Spinal cord (tissue), 10 donors: ENCODE data around the gene CAMK2D. TPM values are rescaled to one million over a fixed set of nuclear protein-coding genes. Genes with fewer than 3 reads are reported as not detected.

ENCODE experiments used
- DNase-seq, 6 donors: peaks; one replicate each; pipeline versions ENCODE4 v3.0.0 to v3.0.0-alpha.2; 2013 to 2015; ENCODE audit warnings: low spot score in 6 of 6, low read depth in 4 of 6
- H3K27ac ChIP-seq: one replicate; pipeline ENCODE4 v1.5.1; 2013; ENCODE audit warnings: low read depth, low read length, control low read depth
- H3K27me3 ChIP-seq: one replicate; pipeline ENCODE4 v1.6.1; 2013; ENCODE audit warnings: low read length; ENCODE audit not compliant: control insufficient read depth, insufficient read depth
- H3K36me3 ChIP-seq: one replicate; pipeline ENCODE4 v1.6.1; 2013; ENCODE audit warnings: low read length; ENCODE audit not compliant: control insufficient read depth, insufficient read depth
- H3K4me1 ChIP-seq: one replicate; pipeline ENCODE4 v1.6.1; 2013; ENCODE audit warnings: low read length; ENCODE audit not compliant: control insufficient read depth, insufficient read depth
- H3K4me3 ChIP-seq: one replicate; pipeline ENCODE4 v1.5.1; 2013; ENCODE audit warnings: low read depth, low read length, control low read depth
- H3K9me3 ChIP-seq: one replicate; pipeline ENCODE4 v1.6.1; 2013; ENCODE audit warnings: low read length; ENCODE audit not compliant: control insufficient read depth, insufficient read depth
- WGBS: methylation state at CpG from one replicate; pipeline ENCODE4 v1.1.5; 2013; ENCODE audit warnings: missing lambda C conversion rate; ENCODE audit not compliant: insufficient coverage; 5-methylcytosine and 5-hydroxymethylcytosine counted together
- polyA plus RNA-seq, 2 donors: library from polyadenylated mRNA; unstranded; fragments of 120-200 nt; gene quantifications; one replicate each; pipeline ENCODE4 v1.2.1, GENCODE V29; 2013; ENCODE audit not compliant: insufficient read length in 2 of 2
- total RNA-seq, 2 donors: library from RNA; depleted of rRNA in 1 of 2; stranded (reverse); fragments of 120-200 nt in 1 of 2; fragments of >200 nt in 1 of 2; gene quantifications; one replicate each; pipeline versions ENCODE4 v1.2.3 to v1.2.4, GENCODE V29; 2013 to 2014
- donor health status: healthy.

The CAMK2D gene
- total and polyA plus RNA-seq, 4 donors = 64.4 to 154 (median 95.0) TPM

- Histone ChIP-seq H3K4me1 (no peaks in the 10 kb centered on the region), H3K36me3 (no peaks in the 10 kb centered on the region), H3K4me3 (no peak overlapping the region), H3K27ac (no peak overlapping the region), H3K27me3 (no peaks in the 10 kb centered on the region), H3K9me3 (no peaks in the 10 kb centered on the region)
- no peak for DNase-seq
Measured at GRCh38 chr4:113627321-113627720, 134.2 kb downstream of the CAMK2D start.

DNA sequence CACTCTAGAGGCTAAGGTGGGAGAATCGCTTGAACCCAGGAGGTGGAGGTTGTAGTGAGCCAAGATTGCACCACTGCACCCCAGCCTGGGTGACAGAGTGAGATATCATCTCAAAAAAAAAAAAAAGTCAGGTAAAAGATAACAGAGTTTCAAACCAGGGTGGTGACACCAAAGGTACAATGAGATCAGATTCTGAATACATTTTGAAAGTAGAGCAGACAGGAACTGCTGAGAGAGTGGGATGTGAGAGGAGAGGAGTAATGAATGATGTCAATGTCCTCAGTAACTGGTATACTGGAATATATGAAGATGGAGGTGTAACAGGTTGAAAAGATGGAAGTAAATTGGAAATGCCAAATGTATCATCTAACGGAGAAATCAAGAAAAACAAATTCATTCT lies 135.6 kb downstream of the CAMK2D start:
- no peaks in the 10 kb centered on the region for H3K9me3 ChIP-seq
- H3K27me3 ChIP-seq = no peaks in the 10 kb centered on the region
- no peak overlapping the region for H3K4me3 ChIP-seq
- H3K36me3 ChIP-seq = no peaks in the 10 kb centered on the region
- no peak for DNase-seq
- WGBS = 80% methylated on average over 1 of the region's 2 CpGs
- H3K27ac ChIP-seq = no peak overlapping the region
- no peaks in the 10 kb centered on the region for H3K4me1 ChIP-seq

DNA sequence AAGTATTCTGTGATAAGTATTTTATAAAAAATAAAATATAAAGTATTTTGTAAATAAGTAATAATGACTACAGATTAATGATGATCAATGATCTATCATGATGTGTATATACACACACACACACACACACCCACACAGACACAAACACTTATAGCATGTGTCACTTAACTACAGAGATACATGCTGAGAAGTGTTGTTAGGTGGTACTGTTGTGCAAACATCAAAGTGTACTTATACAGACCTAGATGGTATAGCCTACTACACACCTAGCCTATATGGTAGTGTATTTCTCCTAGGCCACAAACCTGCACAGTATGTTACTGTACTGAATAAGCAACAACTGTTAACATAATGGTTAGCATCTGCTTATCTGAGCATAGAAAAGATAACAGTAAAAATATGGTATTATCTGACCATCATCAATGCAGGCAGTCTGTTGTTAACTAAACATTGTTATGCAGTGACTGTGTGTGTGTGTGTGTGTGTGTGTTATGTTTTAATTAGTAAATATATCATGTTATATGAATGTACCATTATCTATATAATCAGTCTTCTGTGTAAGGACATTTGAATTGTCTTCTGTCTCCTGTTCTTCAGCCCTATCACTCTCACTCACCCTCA lies 138.2 kb downstream of the CAMK2D start:
- Histone ChIP-seq H3K4me3 (no peak overlapping the region), H3K36me3 (no peaks in the 10 kb centered on the region), H3K27ac (no peak overlapping the region), H3K4me1 (no peaks in the 10 kb centered on the region), H3K9me3 (no peaks in the 10 kb centered on the region), H3K27me3 (no peaks in the 10 kb centered on the region)
- DNase-seq = no peak

DNA sequence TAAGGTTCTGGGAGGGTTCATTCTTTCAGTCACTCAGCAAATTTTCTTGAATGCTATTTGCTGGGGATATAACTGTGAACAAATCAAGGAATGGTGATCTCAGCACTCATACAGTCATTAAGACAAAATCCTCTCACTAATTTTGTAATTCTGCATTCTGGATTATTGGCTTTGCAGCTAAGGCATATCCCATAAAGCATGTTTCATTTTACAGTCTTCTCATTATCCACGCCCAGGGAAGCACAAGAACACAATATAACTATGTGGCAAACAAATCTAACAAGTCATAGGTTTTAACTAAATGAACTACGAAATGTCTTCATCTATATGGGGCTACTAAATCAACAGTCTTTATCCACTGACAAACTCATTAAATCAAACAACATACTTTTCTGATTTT lies 139.9 kb downstream of the CAMK2D start:
- no peak overlapping the region for H3K4me3 ChIP-seq
- no peak for DNase-seq
- H3K4me1 ChIP-seq = no peaks in the 10 kb centered on the region
- H3K9me3 ChIP-seq = no peaks in the 10 kb centered on the region
- H3K27me3 ChIP-seq = no peaks in the 10 kb centered on the region
- no peak overlapping the region for H3K27ac ChIP-seq
- no peaks in the 10 kb centered on the region for H3K36me3 ChIP-seq
- WGBS = no CpG with 5 or more reads among the region's 2 CpGs

- H3K27me3 ChIP-seq = no peaks in the 10 kb centered on the region
- H3K4me1 ChIP-seq = no peaks in the 10 kb centered on the region
- H3K4me3 ChIP-seq = no peak overlapping the region
- no peak for DNase-seq
- WGBS = 100% methylated on average over 1 of the region's 2 CpGs
- no peaks in the 10 kb centered on the region for H3K9me3 ChIP-seq
- H3K36me3 ChIP-seq = no peaks in the 10 kb centered on the region
- no peak overlapping the region for H3K27ac ChIP-seq
Measured at GRCh38 chr4:113620032-113620431, 141.5 kb downstream of the CAMK2D start.

- DNase-seq = no peak
- Histone ChIP-seq H3K4me1 (no peaks in the 10 kb centered on the region), H3K4me3 (no peak overlapping the region), H3K36me3 (no peaks in the 10 kb centered on the region), H3K9me3 (no peaks in the 10 kb centered on the region), H3K27me3 (no peaks in the 10 kb centered on the region), H3K27ac (no peak overlapping the region)
- no CpG with 5 or more reads among the region's 4 CpGs for WGBS
Measured at GRCh38 chr4:113619526-113619925, 142.0 kb downstream of the CAMK2D start.

GRCh38 chr4:113618205-113618604 lies 143.3 kb downstream of the CAMK2D start:
- DNase-seq = peak in 1 of 6 donors; percentile 58
- H3K27ac ChIP-seq = no peak overlapping the region
- no peaks in the 10 kb centered on the region for H3K9me3 ChIP-seq
- WGBS = no CpG with 5 or more reads among the region's 2 CpGs
- H3K27me3 ChIP-seq = no peaks in the 10 kb centered on the region
- no peaks in the 10 kb centered on the region for H3K4me1 ChIP-seq
- H3K36me3 ChIP-seq = no peaks in the 10 kb centered on the region
- H3K4me3 ChIP-seq = no peak overlapping the region

DNA sequence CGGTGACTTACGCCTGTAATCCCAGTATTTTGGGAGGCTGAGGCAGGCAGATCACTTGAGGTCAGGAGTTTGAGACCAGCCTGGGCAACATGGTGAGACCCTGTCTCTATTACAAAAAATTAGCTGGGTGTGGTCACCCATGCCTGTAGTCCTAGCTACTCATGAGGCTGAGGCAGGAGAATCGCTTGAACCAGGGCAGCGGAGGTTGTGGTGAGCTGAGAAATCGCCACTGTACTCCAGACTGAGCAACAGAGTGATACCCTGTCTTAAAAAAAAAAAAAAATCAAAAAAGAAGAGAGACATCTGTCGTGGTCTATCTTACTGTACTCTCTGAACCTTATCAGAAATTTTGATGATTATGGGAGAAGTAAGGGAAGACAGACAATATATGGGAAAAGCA lies 144.3 kb downstream of the CAMK2D start:
- H3K4me1 ChIP-seq = no peaks in the 10 kb centered on the region
- no peaks in the 10 kb centered on the region for H3K9me3 ChIP-seq
- no peak overlapping the region for H3K27ac ChIP-seq
- no peak overlapping the region for H3K4me3 ChIP-seq
- no peak for DNase-seq
- WGBS = 96% methylated on average over 4 of the region's 6 CpGs
- no peaks in the 10 kb centered on the region for H3K27me3 ChIP-seq
- H3K36me3 ChIP-seq = no peaks in the 10 kb centered on the region

DNA sequence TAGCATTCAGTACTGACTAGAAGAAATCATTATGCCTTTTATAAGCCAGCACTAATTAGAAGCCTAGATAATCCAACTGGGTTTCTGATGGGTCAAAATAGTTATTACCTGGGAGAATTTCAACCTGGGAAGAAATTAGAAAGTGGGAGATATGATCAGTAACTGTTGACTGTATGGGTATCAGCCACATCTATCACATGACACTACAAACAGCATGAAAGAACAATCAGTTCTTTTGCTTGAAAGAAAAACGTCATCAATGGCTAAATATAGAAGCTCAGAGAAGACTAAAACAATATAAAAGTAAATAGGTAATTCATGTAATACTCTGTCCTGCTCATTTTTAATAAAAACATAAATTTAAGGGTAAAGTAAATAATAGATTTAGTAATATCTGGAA lies 145.1 kb downstream of the CAMK2D start:
- no CpG with 5 or more reads among the region's 1 CpG for WGBS
- Histone ChIP-seq H3K4me3 (no peak overlapping the region), H3K4me1 (no peaks in the 10 kb centered on the region), H3K9me3 (no peaks in the 10 kb centered on the region), H3K36me3 (no peaks in the 10 kb centered on the region), H3K27me3 (no peaks in the 10 kb centered on the region), H3K27ac (no peak overlapping the region)
- DNase-seq = no peak

GRCh38 chr4:113614414-113614813 lies 147.1 kb downstream of the CAMK2D start:
- Histone ChIP-seq H3K27me3 (no peaks in the 10 kb centered on the region), H3K9me3 (no peaks in the 10 kb centered on the region), H3K27ac (no peak overlapping the region), H3K4me1 (no peaks in the 10 kb centered on the region), H3K4me3 (no peak overlapping the region), H3K36me3 (no peaks in the 10 kb centered on the region)
- no peak for DNase-seq
- no CpG with 5 or more reads among the region's 2 CpGs for WGBS
